Astrocyte (in vitro differentiated cells and primary cell): ENCODE results near the gene PPP1R26. TPM values are rescaled to one million over a fixed set of nuclear protein-coding genes. Genes with fewer than 3 reads are reported as not detected.

Experiments used
- DNase-seq: peaks from one replicate; pipeline ENCODE4 v3.0.0-alpha.2; 2010; ENCODE audit warnings: low read depth
- FAIRE-seq: peaks from 2 replicates; lab custom pipeline; 2011; peaks lifted over from hg19 to GRCh38; lab: Jason Lieb, UNC
- H2AFZ ChIP-seq: 2 replicates; pipeline ENCODE4 v1.6.0; 2012; ENCODE audit warnings: low read depth, low read length, inconsistent platforms
- H3K27ac ChIP-seq: 2 replicates; pipeline ENCODE4 v1.5.1; 2011; ENCODE audit warnings: low read depth, low read length, inconsistent platforms
- H3K27me3 ChIP-seq: 2 replicates; pipeline ENCODE4 v1.6.0; 2011; ENCODE audit warnings: low read length, inconsistent platforms; ENCODE audit not compliant: insufficient read depth
- H3K36me3 ChIP-seq: 2 replicates; pipeline ENCODE4 v1.5.1; 2011; ENCODE audit warnings: low read length, inconsistent platforms; ENCODE audit not compliant: insufficient read depth
- H3K4me1 ChIP-seq: 2 replicates; pipeline ENCODE4 v1.5.1; 2011; ENCODE audit warnings: low read length, inconsistent platforms; ENCODE audit not compliant: insufficient read depth
- H3K4me2 ChIP-seq: 2 replicates; pipeline ENCODE4 v1.6.0; 2012; ENCODE audit warnings: low read length, inconsistent platforms
- H3K4me3 ChIP-seq: 2 replicates; pipeline ENCODE4 v1.5.1; 2011; ENCODE audit warnings: low read depth, mild to moderate bottlenecking, low read length, inconsistent platforms; ENCODE audit not compliant: insufficient read depth
- H3K79me2 ChIP-seq: 2 replicates; pipeline ENCODE4 v1.6.0; 2012; ENCODE audit warnings: mild to moderate bottlenecking, low read length, inconsistent platforms; ENCODE audit not compliant: insufficient read depth
- H3K9ac ChIP-seq: 2 replicates; pipeline ENCODE4 v1.6.0; 2012; ENCODE audit warnings: mild to moderate bottlenecking, low read length, inconsistent platforms
- H3K9me3 ChIP-seq: 2 replicates; pipeline ENCODE4 v1.5.1; 2012; ENCODE audit warnings: low read depth, mild to moderate bottlenecking, low read length, inconsistent platforms; ENCODE audit not compliant: insufficient read depth
- H4K20me1 ChIP-seq: 2 replicates; pipeline ENCODE4 v1.6.0; 2012; ENCODE audit warnings: low read length, inconsistent platforms; ENCODE audit not compliant: insufficient read depth
- H3K27ac Mint-ChIP-seq: one replicate; pipeline ENCODE4 v1.8.0; 2021; ENCODE audit warnings: mild to moderate bottlenecking, mixed read lengths; ENCODE audit not compliant: unreplicated experiment
- H3K27me3 Mint-ChIP-seq: one replicate; pipeline ENCODE4 v1.8.0; 2021; ENCODE audit warnings: low read depth, mixed read lengths; ENCODE audit not compliant: unreplicated experiment
- H3K36me3 Mint-ChIP-seq: one replicate; pipeline ENCODE4 v1.8.0; 2021; ENCODE audit warnings: low read depth, mixed read lengths; ENCODE audit not compliant: unreplicated experiment
- H3K4me1 Mint-ChIP-seq: one replicate; pipeline ENCODE4 v1.8.0; 2021; ENCODE audit warnings: low read depth, mixed read lengths; ENCODE audit not compliant: unreplicated experiment
- H3K4me3 Mint-ChIP-seq: one replicate; pipeline ENCODE4 v1.8.0; 2021; ENCODE audit warnings: mild to moderate bottlenecking, moderate library complexity, mixed read lengths; ENCODE audit not compliant: unreplicated experiment
- H3K9me3 Mint-ChIP-seq: one replicate; pipeline ENCODE4 v1.8.0; 2021; ENCODE audit warnings: mild to moderate bottlenecking, mixed read lengths; ENCODE audit not compliant: unreplicated experiment
- CTCF ChIP-seq: IDR thresholded peaks from 2 replicates; pipeline ENCODE4 v1.5.1; 2011; ENCODE audit warnings: low read depth, mild to moderate bottlenecking, inconsistent platforms, low read length, moderate library complexity; ENCODE audit not compliant: insufficient read depth
- EZH2 ChIP-seq: IDR thresholded peaks from 2 replicates; pipeline ENCODE4 v1.6.1; 2012; ENCODE audit warnings: mild to moderate bottlenecking, low read length, inconsistent platforms; ENCODE audit not compliant: insufficient read depth
- total RNA-seq: library from RNA; stranded (reverse); gene quantifications from 2 replicates; pipeline ENCODE4 v1.2.1, GENCODE V29; 2021

The PPP1R26 gene
- total RNA-seq, 1 donor from 2014 or later = 10.6 TPM

- Mint-ChIP-seq H3K27ac (no peak overlapping the region), H3K4me3 (peak overlapping the region; percentile 84), H3K4me1 (no peaks in the 10 kb centered on the region), H3K27me3 (peaks cover 4% of the 10 kb centered on the region), H3K9me3 (no peaks in the 10 kb centered on the region), H3K36me3 (no peaks in the 10 kb centered on the region)
- DNase-seq = no peak
- Histone ChIP-seq H3K79me2 (no peaks in the 10 kb centered on the region), H3K9ac (no peak overlapping the region), H3K27ac (no peak overlapping the region), H4K20me1 (peaks cover 13% of the 10 kb centered on the region), H3K4me2 (no peak overlapping the region), H3K27me3 (no peaks in the 10 kb centered on the region), H3K4me1 (no peaks in the 10 kb centered on the region), H3K36me3 (no peaks in the 10 kb centered on the region), H3K4me3 (no peak overlapping the region), H3K9me3 (no peaks in the 10 kb centered on the region), H2AFZ (no peak overlapping the region)
- TF ChIP-seq CTCF = no peak
- TF ChIP-seq EZH2 = no peak
- FAIRE-seq = no peak
Measured at GRCh38 chr9:135478191-135478590, 1.4 kb upstream of the PPP1R26 start.

GRCh38 chr9:135478829-135479468 lies 633 bp upstream of the PPP1R26 start:
- TF ChIP-seq CTCF = no peak
- TF ChIP-seq EZH2 = no peak
- H3K9ac ChIP-seq = no peak overlapping the region
- no peak overlapping the region for H3K4me3 ChIP-seq
- H3K9me3 ChIP-seq = no peaks in the 10 kb centered on the region
- peak overlapping the region; percentile 75 for H3K4me2 ChIP-seq
- FAIRE-seq (no peak), DNase-seq (no peak)
- no peaks in the 10 kb centered on the region for H3K4me1 ChIP-seq
- H3K4me1 Mint-ChIP-seq = no peaks in the 10 kb centered on the region
- no peaks in the 10 kb centered on the region for H3K36me3 ChIP-seq
- H3K4me3 Mint-ChIP-seq = peak overlapping the region; percentile 84
- H3K79me2 ChIP-seq = no peaks in the 10 kb centered on the region
- peak overlapping the region; percentile 41 for H2AFZ ChIP-seq
- H3K9me3 Mint-ChIP-seq = no peaks in the 10 kb centered on the region
- H4K20me1 ChIP-seq = peaks cover 13% of the 10 kb centered on the region
- no peaks in the 10 kb centered on the region for H3K27me3 ChIP-seq
- no peaks in the 10 kb centered on the region for H3K27me3 Mint-ChIP-seq
- no peak overlapping the region for H3K27ac ChIP-seq
- peaks cover 2% of the 10 kb centered on the region for H3K36me3 Mint-ChIP-seq
- H3K27ac Mint-ChIP-seq = peak overlapping the region; percentile 53
